ENCODE results near the gene SCN2B.

DNA sequence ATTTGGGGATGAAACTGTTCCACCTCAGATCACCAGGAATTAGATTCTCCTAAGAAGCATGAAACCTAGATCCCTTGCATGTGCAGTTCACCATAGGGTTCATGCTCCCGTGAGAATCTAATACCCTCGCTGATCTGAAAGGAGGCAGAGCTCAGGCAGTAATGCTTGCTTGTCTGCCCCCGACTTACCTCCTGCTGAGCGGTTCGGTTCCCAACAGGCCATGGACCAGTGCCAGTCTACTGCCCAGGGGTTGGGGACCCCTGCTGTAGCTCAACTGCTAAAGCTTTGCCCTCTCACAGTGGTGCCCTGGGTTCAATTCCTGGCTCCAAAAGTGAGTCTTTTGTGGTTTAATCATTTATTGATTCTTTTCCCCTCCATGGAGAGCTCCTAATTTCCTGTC is 45.0 kb upstream of the SCN2B start:
- TF ChIP-seq, protein P1, sequence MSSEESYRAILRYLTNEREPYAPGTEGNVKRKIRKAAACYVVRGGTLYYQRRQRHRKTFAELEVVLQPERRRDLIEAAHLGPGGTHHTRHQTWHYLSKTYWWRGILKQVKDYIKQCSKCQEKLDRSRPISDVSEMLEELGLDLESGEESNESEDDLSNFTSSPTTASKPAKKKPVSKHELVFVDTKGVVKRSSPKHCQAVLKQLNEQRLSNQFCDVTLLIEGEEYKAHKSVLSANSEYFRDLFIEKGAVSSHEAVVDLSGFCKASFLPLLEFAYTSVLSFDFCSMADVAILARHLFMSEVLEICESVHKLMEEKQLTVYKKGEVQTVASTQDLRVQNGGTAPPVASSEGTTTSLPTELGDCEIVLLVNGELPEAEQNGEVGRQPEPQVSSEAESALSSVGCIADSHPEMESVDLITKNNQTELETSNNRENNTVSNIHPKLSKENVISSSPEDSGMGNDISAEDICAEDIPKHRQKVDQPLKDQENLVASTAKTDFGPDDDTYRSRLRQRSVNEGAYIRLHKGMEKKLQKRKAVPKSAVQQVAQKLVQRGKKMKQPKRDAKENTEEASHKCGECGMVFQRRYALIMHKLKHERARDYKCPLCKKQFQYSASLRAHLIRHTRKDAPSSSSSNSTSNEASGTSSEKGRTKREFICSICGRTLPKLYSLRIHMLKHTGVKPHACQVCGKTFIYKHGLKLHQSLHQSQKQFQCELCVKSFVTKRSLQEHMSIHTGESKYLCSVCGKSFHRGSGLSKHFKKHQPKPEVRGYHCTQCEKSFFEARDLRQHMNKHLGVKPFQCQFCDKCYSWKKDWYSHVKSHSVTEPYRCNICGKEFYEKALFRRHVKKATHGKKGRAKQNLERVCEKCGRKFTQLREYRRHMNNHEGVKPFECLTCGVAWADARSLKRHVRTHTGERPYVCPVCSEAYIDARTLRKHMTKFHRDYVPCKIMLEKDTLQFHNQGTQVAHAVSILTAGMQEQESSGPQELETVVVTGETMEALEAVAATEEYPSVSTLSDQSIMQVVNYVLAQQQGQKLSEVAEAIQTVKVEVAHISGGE (CRISPR knock-in tag; IDR thresholded peaks at IDR 0.05), result no peak
- TF ChIP-seq, protein P2, sequence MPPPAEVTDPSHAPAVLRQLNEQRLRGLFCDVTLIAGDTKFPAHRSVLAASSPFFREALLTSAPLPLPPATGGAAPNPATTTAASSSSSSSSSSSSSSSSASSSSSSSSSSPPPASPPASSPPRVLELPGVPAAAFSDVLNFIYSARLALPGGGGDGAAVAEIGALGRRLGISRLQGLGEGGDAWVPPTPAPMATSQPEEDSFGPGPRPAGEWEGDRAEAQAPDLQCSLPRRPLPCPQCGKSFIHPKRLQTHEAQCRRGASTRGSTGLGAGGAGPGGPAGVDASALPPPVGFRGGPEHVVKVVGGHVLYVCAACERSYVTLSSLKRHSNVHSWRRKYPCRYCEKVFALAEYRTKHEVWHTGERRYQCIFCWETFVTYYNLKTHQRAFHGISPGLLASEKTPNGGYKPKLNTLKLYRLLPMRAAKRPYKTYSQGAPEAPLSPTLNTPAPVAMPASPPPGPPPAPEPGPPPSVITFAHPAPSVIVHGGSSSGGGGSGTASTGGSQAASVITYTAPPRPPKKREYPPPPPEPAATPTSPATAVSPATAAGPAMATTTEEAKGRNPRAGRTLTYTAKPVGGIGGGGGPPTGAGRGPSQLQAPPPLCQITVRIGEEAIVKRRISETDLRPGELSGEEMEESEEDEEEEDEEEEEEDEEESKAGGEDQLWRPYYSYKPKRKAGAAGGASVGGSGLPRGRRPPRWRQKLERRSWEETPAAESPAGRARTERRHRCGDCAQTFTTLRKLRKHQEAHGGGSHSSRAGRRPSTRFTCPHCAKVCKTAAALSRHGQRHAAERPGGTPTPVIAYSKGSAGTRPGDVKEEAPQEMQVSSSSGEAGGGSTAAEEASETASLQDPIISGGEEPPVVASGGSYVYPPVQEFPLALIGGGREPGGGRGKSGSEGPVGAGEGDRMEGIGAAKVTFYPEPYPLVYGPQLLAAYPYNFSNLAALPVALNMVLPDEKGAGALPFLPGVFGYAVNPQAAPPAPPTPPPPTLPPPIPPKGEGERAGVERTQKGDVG (CRISPR knock-in tag; IDR thresholded peaks at IDR 0.05), result no peak
- no peak for TF ChIP-seq POLR2A (IDR thresholded peaks at IDR 0.05; ENCODE audit: low read depth, low read length)
